Endothelial cell of umbilical vein (primary cell): ENCODE data around the gene MT1X. TPM values are rescaled to one million over a fixed set of nuclear protein-coding genes. Genes with fewer than 3 reads are reported as not detected.

Source experiments
- BruUV-seq: library from RNA; stranded (reverse); fragments of 400-500 nt; replicated peaks from 2 replicates; lab custom pipeline; 2021; lab: Mats Ljungman, UMichigan
- CTCF ChIA-PET: fragments of 300-600, 350-600 bp; sonication (Branson Sonifier 250); formaldehyde crosslinking; loops from one replicate; lab custom pipeline; 2021; ENCODE audit warnings: antibody characterized with exemption, inconsistent platforms; lab: Charles Lee
- POLR2A ChIA-PET: fragments of 300-600, 350-600 bp; sonication (Branson Sonifier 250); formaldehyde crosslinking; loops from one replicate; lab custom pipeline; 2021; ENCODE audit warnings: antibody characterized with exemption, inconsistent platforms; lab: Charles Lee
- DNase-seq: peaks from one replicate; pipeline ENCODE4 v3.0.0-alpha.2; 2011; ENCODE audit warnings: low read depth, low spot score
- FAIRE-seq: peaks from 2 replicates; lab custom pipeline; 2011; peaks lifted over from hg19 to GRCh38; lab: Jason Lieb, UNC
- H2AFZ ChIP-seq: 2 replicates; pipeline ENCODE4 v1.6.0; 2012; ENCODE audit warnings: low read depth, low read length, control low read depth, inconsistent platforms
- H3K27ac ChIP-seq: 2 replicates; pipeline ENCODE4 v1.5.1; 2011; ENCODE audit warnings: low read depth, mild to moderate bottlenecking, control low read depth, low read length, moderate library complexity; ENCODE audit not compliant: insufficient read depth
- H3K27me3 ChIP-seq, 2 experiments: 2 replicates each; pipeline versions ENCODE4 v1.6.0 to v1.6.1; 2011; ENCODE audit warnings: low read length in 2 of 2, mixed read lengths in 1 of 2; ENCODE audit not compliant: control insufficient read depth in 2 of 2, insufficient read depth in 2 of 2
- H3K36me3 ChIP-seq, 2 experiments: 2 replicates in 1 of 2; 3 replicates in 1 of 2; pipeline ENCODE4 v1.5.1; 2011; ENCODE audit warnings: low read length in 2 of 2, mild to moderate bottlenecking in 1 of 2, moderate library complexity in 1 of 2; ENCODE audit not compliant: control insufficient read depth in 2 of 2, insufficient read depth in 2 of 2; ENCODE audit errors: extremely low read depth in 1 of 2
- H3K4me1 ChIP-seq: 3 replicates; pipeline ENCODE4 v1.5.1; 2011; ENCODE audit warnings: mild to moderate bottlenecking, low read length; ENCODE audit not compliant: control insufficient read depth, insufficient read depth; ENCODE audit errors: extremely low read depth
- H3K4me2 ChIP-seq: 2 replicates; pipeline ENCODE4 v1.6.1; 2011; ENCODE audit warnings: low read length, control low read depth, mixed read lengths; ENCODE audit not compliant: insufficient read depth
- H3K4me3 ChIP-seq, 3 experiments: fragments of 200-600 bp in 1 of 3; sonication (generic), shearing (Covaris generic) in 1 of 3; replicated peaks in 1 of 3; 2 replicates each; pipeline ENCODE4 v1.5.1; 2011 to 2016; ENCODE audit warnings: control low read depth in 3 of 3, low read length in 3 of 3, mild to moderate bottlenecking in 2 of 3, inconsistent platforms in 1 of 3, low read depth in 1 of 3, moderate library complexity in 1 of 3; ENCODE audit not compliant: insufficient read depth in 1 of 3
- H3K79me2 ChIP-seq: 2 replicates; pipeline ENCODE4 v1.6.0; 2012; ENCODE audit warnings: low read length, inconsistent platforms; ENCODE audit not compliant: control insufficient read depth, insufficient read depth
- H3K9ac ChIP-seq: replicated peaks from 2 replicates; pipeline ENCODE3; 2011; ENCODE audit warnings: low read length, control low read depth; ENCODE audit not compliant: insufficient read depth; ENCODE audit errors: extremely low read depth
- H3K9me1 ChIP-seq: replicated peaks from 3 replicates; pipeline ENCODE4 v1.6.0; 2011; ENCODE audit warnings: mild to moderate bottlenecking, low read length; ENCODE audit not compliant: control insufficient read depth, insufficient read depth; ENCODE audit errors: extremely low read depth
- H3K9me3 ChIP-seq: replicated peaks from 2 replicates; pipeline ENCODE4 v1.5.1; 2012; ENCODE audit warnings: low read length, inconsistent platforms; ENCODE audit not compliant: control insufficient read depth, insufficient read depth
- H4K20me1 ChIP-seq: replicated peaks from 2 replicates; pipeline ENCODE3; 2011; ENCODE audit warnings: mild to moderate bottlenecking, low read length; ENCODE audit not compliant: control insufficient read depth, insufficient read depth; ENCODE audit errors: extremely low read depth
- CTCF ChIP-seq, 2 donors: IDR thresholded peaks; 1 replicate in 1 of 2; 2 replicates in 1 of 2; pipeline ENCODE4 v1.5.1; 2011; ENCODE audit warnings: low read length in 2 of 2, mild to moderate bottlenecking in 2 of 2, moderate library complexity in 2 of 2, control low read depth in 1 of 2, inconsistent platforms in 1 of 2, low read depth in 1 of 2; ENCODE audit not compliant: insufficient read depth in 1 of 2; ENCODE audit errors: extremely low read depth in 1 of 2
- EZH2 ChIP-seq: IDR thresholded peaks from 2 replicates; pipeline ENCODE4 v1.6.1; 2012; ENCODE audit warnings: borderline replicate concordance, low read depth, mild to moderate bottlenecking, moderate library complexity, low read length, inconsistent platforms; ENCODE audit not compliant: severe bottlenecking
- FOS ChIP-seq: IDR thresholded peaks from 2 replicates; pipeline ENCODE4 v1.6.1; 2011; ENCODE audit warnings: mild to moderate bottlenecking, low read length, moderate library complexity, borderline replicate concordance; ENCODE audit not compliant: insufficient read depth
- GATA2 ChIP-seq: IDR thresholded peaks from 2 replicates; pipeline ENCODE4 v1.7.0; 2011; ENCODE audit warnings: low read depth, mild to moderate bottlenecking, moderate library complexity, mixed read lengths, low read length; ENCODE audit not compliant: insufficient read length, insufficient read depth
- JUN ChIP-seq: IDR thresholded peaks from 2 replicates; pipeline ENCODE4 v1.6.1; 2011; ENCODE audit warnings: borderline replicate concordance, low read depth; ENCODE audit not compliant: insufficient read length, insufficient read depth
- MAX ChIP-seq: IDR thresholded peaks from 2 replicates; pipeline ENCODE4 v1.6.1; 2011; ENCODE audit not compliant: insufficient read depth, insufficient read length
- MYC ChIP-seq: IDR thresholded peaks from one replicate; pipeline ENCODE4 v1.6.1; 2011; ENCODE audit warnings: mild to moderate bottlenecking, low read depth, low read length
- POLR2A ChIP-seq: IDR thresholded peaks from 2 replicates; pipeline ENCODE4 v1.6.1; 2012; ENCODE audit warnings: low read depth, mild to moderate bottlenecking, control low read depth, low read length
- POLR2AphosphoS5 ChIP-seq: IDR thresholded peaks from 2 replicates; pipeline ENCODE4 v1.6.1; 2012; ENCODE audit warnings: low read depth, mild to moderate bottlenecking, control low read depth, low read length, moderate library complexity; ENCODE audit not compliant: insufficient read depth
- dilution Hi-C: fragments of 300-500 bp; cut with MboI; formaldehyde crosslinking; loops from one replicate; pipeline ENCODE4 v1.15.0; 2019; ENCODE audit warnings: low sequenced_read_pairs; ENCODE audit not compliant: extremely low pct_ligation_motif_present
- intact Hi-C: fragments of 100-400 bp; cut with micrococcal nuclease; formaldehyde crosslinking; loops from one replicate; pipeline ENCODE4 v1.10.0; 2022
- polyA plus RNA-seq, 4 experiments: library from polyadenylated mRNA; depleted of rRNA in 3 of 4; stranded (reverse) in 3 of 4; unstranded in 1 of 4; fragments of >200 nt; gene quantifications; 2 replicates each; pipeline versions ENCODE4 v1.2.1 to v1.2.3, GENCODE V29; 2011 to 2012; ENCODE audit warnings: missing spikeins in 1 of 4
- total RNA-seq: library from RNA; stranded (reverse); gene quantifications from 2 replicates; pipeline ENCODE4 v1.2.3, GENCODE V29; 2021

The MT1X gene
- total and polyA plus RNA-seq, 2 donors (not counting 3 experiments of a cell fraction or from before 2014, with no cell fraction given), result 15.6 to 46.7 TPM

DNA sequence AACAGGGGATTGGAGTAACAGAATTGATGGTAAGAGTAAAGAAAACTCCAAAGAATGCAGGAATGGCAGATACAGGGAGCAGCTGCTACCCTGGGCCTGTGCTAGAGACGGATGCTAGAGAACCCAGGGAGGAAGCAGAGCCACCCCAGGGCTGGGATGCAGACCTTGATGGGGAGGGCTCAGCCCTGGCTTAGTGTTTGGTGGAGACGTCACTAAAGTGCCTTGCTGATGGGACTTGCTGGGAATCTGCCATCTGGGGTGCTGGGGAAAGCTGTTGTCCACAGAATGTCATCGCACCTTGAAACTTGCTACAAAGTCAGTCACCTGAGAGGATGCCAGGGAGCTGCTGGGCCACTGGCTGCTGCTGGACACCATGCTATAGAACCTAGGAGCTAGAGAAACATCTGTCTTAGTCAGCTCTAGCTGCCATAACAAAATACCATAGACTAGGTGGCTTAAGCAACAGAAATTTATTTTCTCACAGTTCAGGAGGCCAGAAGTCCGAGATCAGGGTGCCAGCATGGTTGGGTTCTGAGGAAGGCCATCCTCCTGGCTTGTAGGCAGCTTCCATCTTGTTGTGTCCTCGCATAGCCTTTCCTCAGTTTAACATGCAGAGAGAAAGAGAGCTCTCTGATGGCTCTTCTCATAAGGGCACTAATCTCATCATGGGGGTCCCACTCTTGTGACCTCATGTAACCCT is 15.3 kb downstream of the MT1X start:
- Histone ChIP-seq H3K9me1 (no peaks in the 10 kb centered on the region), H3K4me2 (no peak overlapping the region), H3K4me1 (no peaks in the 10 kb centered on the region), H3K27ac (no peak overlapping the region), H4K20me1 (no peaks in the 10 kb centered on the region), H3K36me3 (no peaks in the 10 kb centered on the region), H3K9ac (no peak overlapping the region), H3K9me3 (no peaks in the 10 kb centered on the region), H3K4me3 (no peak overlapping the region), H2AFZ (no peak overlapping the region), H3K79me2 (no peaks in the 10 kb centered on the region), H3K27me3 (no peaks in the 10 kb centered on the region)
- FAIRE-seq, result no peak
- ChIA-PET CTCF (interaction anchor here (0.6 kb wide), 1 partner anchor 78 kb away, joined by 3 read pairs; no protein-coding TSS in a partner anchor), POLR2A (no interaction called here)
- no TSS peak for BruUV-seq
- intact Hi-C loops, result no loop called here
- DNase-seq, result no peak
- TF ChIP-seq MYC, result no peak
- no peak for TF ChIP-seq FOS
- no peak for TF ChIP-seq POLR2A
- no peak for TF ChIP-seq MAX
- TF ChIP-seq GATA2, result no peak
- no peak for TF ChIP-seq CTCF (IDR thresholded peaks at IDR 0.05; ENCODE audit: extremely low read depth in 1 of 2, insufficient read depth in 1 of 2, low read depth in 1 of 2, low read length in 2 of 2)
- TF ChIP-seq POLR2AphosphoS5, result no peak
- no peak for TF ChIP-seq JUN
- TF ChIP-seq EZH2, result no peak
- dilution Hi-C loops, result no loop called here
